Duodenal mucosa (tissue), 2 donors: Measurements from ENCODE around the gene UBA3.
A peak's percentile ranks its signal among the peaks of the same experiment; 100 is the strongest.

Source experiments
- H3K27ac ChIP-seq: one replicate; pipeline ENCODE4 v1.7.0; 2013; ENCODE audit warnings: low read depth, low read length
- H3K27me3 ChIP-seq, 2 donors: one replicate each; pipeline ENCODE4 v1.7.0; 2013; ENCODE audit warnings: low read length in 2 of 2, control low read depth in 1 of 2; ENCODE audit not compliant: insufficient read depth in 2 of 2, control insufficient read depth in 1 of 2
- H3K36me3 ChIP-seq, 2 donors: one replicate each; pipeline ENCODE4 v1.7.0; 2013; ENCODE audit warnings: low read length in 2 of 2, control low read depth in 1 of 2; ENCODE audit not compliant: insufficient read depth in 2 of 2, control insufficient read depth in 1 of 2
- H3K4me1 ChIP-seq, 2 donors: one replicate each; pipeline ENCODE4 v1.7.0; 2013; ENCODE audit warnings: low read length in 2 of 2, control low read depth in 1 of 2; ENCODE audit not compliant: insufficient read depth in 2 of 2, control insufficient read depth in 1 of 2
- H3K4me3 ChIP-seq, 2 donors: one replicate each; pipeline ENCODE4 v1.7.0; 2013; ENCODE audit warnings: low read length in 2 of 2, low read depth in 1 of 2
- H3K9ac ChIP-seq, 2 donors: one replicate each; pipeline ENCODE4 v1.7.0; 2013; ENCODE audit warnings: low read length in 2 of 2, low read depth in 1 of 2
- H3K9me3 ChIP-seq, 2 donors: one replicate each; pipeline ENCODE4 v1.7.0; 2013; ENCODE audit warnings: low read length in 2 of 2, control low read depth in 1 of 2; ENCODE audit not compliant: control insufficient read depth in 1 of 2

Gene UBA3

GRCh38 chr3:69051756-69052471 lies 28.3 kb downstream of the UBA3 start, which contains the start of gene TMF1:
TSS of gene TMF1 (minus strand) at chr3:69052333. CDS start at chr3:69052086, 247 bp downstream.
- peaks cover 12 to 16% of the 10 kb centered on the region in 2 donors for H3K36me3 ChIP-seq

GRCh38 chr3:69048990-69049389 lies 31.2 kb downstream of the UBA3 start:
- no peaks in the 10 kb centered on the region for H3K27me3 ChIP-seq
- no peak overlapping the region for H3K9ac ChIP-seq
- H3K4me3 ChIP-seq: no peak overlapping the region
- peaks cover 25 to 32% of the 10 kb centered on the region in 2 donors for H3K4me1 ChIP-seq
- peaks cover 12 to 36% of the 10 kb centered on the region in 2 donors for H3K36me3 ChIP-seq
- H3K27ac ChIP-seq: no peak overlapping the region
- H3K9me3 ChIP-seq: no peaks in the 10 kb centered on the region

More at GRCh38 chr3:69051756-69052471, 28.3 kb downstream of the UBA3 start, which contains the start of gene TMF1:
- Histone ChIP-seq H3K4me1 (peaks cover 25 to 31% of the 10 kb centered on the region in 2 donors), H3K27me3 (no peaks in the 10 kb centered on the region), H3K9me3 (no peaks in the 10 kb centered on the region), H3K4me3 (peak within 1 kb of the TSS; percentile 70 to 86), H3K27ac (peak within 1 kb of the TSS; percentile 94), H3K9ac (peak within 1 kb of the TSS; percentile 88 to 98)

- Histone ChIP-seq H3K4me1 (peaks cover 8 to 25% of the 10 kb centered on the region in 2 donors), H3K27me3 (no peaks in the 10 kb centered on the region), H3K27ac (no peak overlapping the region), H3K36me3 (peaks cover 28 to 71% of the 10 kb centered on the region in 2 donors), H3K9me3 (no peaks in the 10 kb centered on the region), H3K4me3 (no peak overlapping the region), H3K9ac (no peak overlapping the region)
These were observed 35.6 kb downstream of the UBA3 start for GRCh38 chr3:69044608-69045007.

GRCh38 chr3:69033470-69033869 lies 46.7 kb downstream of the UBA3 start:
- Histone ChIP-seq H3K4me3 (no peak overlapping the region), H3K36me3 (peaks cover 40 to 82% of the 10 kb centered on the region in 2 donors), H3K27me3 (no peaks in the 10 kb centered on the region), H3K4me1 (no peaks in the 10 kb centered on the region), H3K9ac (no peak overlapping the region), H3K27ac (no peak overlapping the region), H3K9me3 (no peaks in the 10 kb centered on the region)

- H3K27me3 ChIP-seq: no peaks in the 10 kb centered on the region
- H3K36me3 ChIP-seq: peaks cover 37 to 81% of the 10 kb centered on the region in 2 donors
- H3K4me3 ChIP-seq: no peak overlapping the region
- H3K9ac ChIP-seq: no peak overlapping the region
- H3K9me3 ChIP-seq: no peaks in the 10 kb centered on the region
- H3K4me1 ChIP-seq: no peaks in the 10 kb centered on the region
- no peak overlapping the region for H3K27ac ChIP-seq
These were observed 47.4 kb downstream of the UBA3 start for GRCh38 chr3:69032737-69033136.

- Histone ChIP-seq H3K9ac (no peak overlapping the region), H3K27ac (no peak overlapping the region), H3K36me3 (peaks cover 39 to 87% of the 10 kb centered on the region in 2 donors), H3K4me1 (no peaks in the 10 kb centered on the region), H3K4me3 (no peak overlapping the region), H3K9me3 (no peaks in the 10 kb centered on the region), H3K27me3 (no peaks in the 10 kb centered on the region)
These were observed 48.0 kb downstream of the UBA3 start for GRCh38 chr3:69032142-69032541.

GRCh38 chr3:69031635-69032034 lies 48.5 kb downstream of the UBA3 start:
- Histone ChIP-seq H3K9me3 (no peaks in the 10 kb centered on the region), H3K4me3 (no peak overlapping the region), H3K9ac (no peak overlapping the region), H3K27me3 (no peaks in the 10 kb centered on the region), H3K36me3 (peaks cover 41 to 86% of the 10 kb centered on the region in 2 donors), H3K27ac (no peak overlapping the region), H3K4me1 (no peaks in the 10 kb centered on the region)

- H3K9ac ChIP-seq: no peak overlapping the region
- peaks cover 13 to 19% of the 10 kb centered on the region in 2 donors for H3K36me3 ChIP-seq
- H3K4me3 ChIP-seq: no peak overlapping the region
- H3K9me3 ChIP-seq: no peaks in the 10 kb centered on the region
- no peaks in the 10 kb centered on the region for H3K27me3 ChIP-seq
- no peak overlapping the region for H3K27ac ChIP-seq
- H3K4me1 ChIP-seq: no peaks in the 10 kb centered on the region
These were observed 59.3 kb downstream of the UBA3 start for GRCh38 chr3:69020857-69021256.

GRCh38 chr3:69020424-69020823 lies 59.7 kb downstream of the UBA3 start:
- peaks cover 13 to 14% of the 10 kb centered on the region in 2 donors for H3K36me3 ChIP-seq
- no peaks in the 10 kb centered on the region for H3K4me1 ChIP-seq
- no peaks in the 10 kb centered on the region for H3K27me3 ChIP-seq
- H3K27ac ChIP-seq: no peak overlapping the region
- H3K9me3 ChIP-seq: no peaks in the 10 kb centered on the region
- no peak overlapping the region for H3K9ac ChIP-seq
- H3K4me3 ChIP-seq: no peak overlapping the region

- Histone ChIP-seq H3K36me3 (peaks cover 0 to 5% of the 10 kb centered on the region in 2 donors), H3K9me3 (no peaks in the 10 kb centered on the region), H3K4me3 (no peak overlapping the region), H3K27ac (no peak overlapping the region), H3K27me3 (no peaks in the 10 kb centered on the region), H3K4me1 (peaks cover 6 to 12% of the 10 kb centered on the region in 2 donors), H3K9ac (no peak overlapping the region)
These were observed 63.3 kb downstream of the UBA3 start for GRCh38 chr3:69016901-69017300.
